HG02938 (cell line): ENCODE results near the gene OS9.

Experiments used
- ATAC-seq: cut with Tn5 transposase; IDR thresholded peaks from one replicate; pipeline ENCODE4 v1.9.1; 2021; ENCODE audit warnings: mild to moderate bottlenecking, moderate library complexity; ENCODE audit not compliant: unreplicated experiment

The OS9 gene

GRCh38 chr12:57735198-57735855 is 41.4 kb downstream of the OS9 start:
- ATAC-seq = no peak

GRCh38 chr12:57735952-57736740 is 42.2 kb downstream of the OS9 start:
- no peak for ATAC-seq

GRCh38 chr12:57736741-57737466 is 43.0 kb downstream of the OS9 start:
- ATAC-seq = no peak

GRCh38 chr12:57737467-57738460 is 43.8 kb downstream of the OS9 start:
- no peak for ATAC-seq

- no peak for ATAC-seq
Measured at GRCh38 chr12:57738661-57739237, 44.8 kb downstream of the OS9 start, which contains the start of gene AGAP2. Gene AGAP2, minus strand, starts transcription at chr12:57738742. Its CDS starts 496 bp downstream, at chr12:57738246.

- no peak for ATAC-seq
Measured at GRCh38 chr12:57739387-57739786, 45.5 kb downstream of the OS9 start.

DNA sequence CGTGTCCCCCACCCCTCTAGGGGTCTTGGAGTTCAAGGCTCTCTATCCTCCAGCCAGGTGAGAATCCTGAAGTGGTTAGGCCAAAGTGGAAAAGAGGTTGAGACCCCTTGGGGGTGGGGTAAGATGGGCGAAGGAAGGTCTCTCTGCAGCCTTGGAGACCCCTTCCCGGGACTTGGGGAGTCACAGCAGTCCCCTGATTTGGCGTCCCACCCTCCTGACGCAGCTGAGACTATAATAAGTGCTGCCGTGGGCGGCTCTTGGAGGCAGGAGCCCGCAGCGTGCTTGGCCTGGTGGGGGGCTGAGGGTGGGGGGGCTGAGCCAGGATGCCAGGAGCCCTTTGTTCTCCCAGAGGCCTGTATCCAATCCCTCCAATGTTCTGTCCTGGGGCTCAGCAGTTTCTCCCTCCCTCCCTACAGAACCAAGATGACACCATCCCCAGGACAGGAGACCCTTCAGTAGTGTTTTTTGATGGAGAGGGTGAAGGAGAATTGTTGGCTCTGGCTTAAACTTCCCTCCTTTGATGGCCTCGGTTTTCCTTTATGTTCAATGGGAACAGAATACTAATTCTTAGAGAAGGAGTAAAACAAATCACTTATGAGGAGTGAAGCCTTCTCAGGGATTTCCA is 46.1 kb downstream of the OS9 start:
- no peak for ATAC-seq

DNA sequence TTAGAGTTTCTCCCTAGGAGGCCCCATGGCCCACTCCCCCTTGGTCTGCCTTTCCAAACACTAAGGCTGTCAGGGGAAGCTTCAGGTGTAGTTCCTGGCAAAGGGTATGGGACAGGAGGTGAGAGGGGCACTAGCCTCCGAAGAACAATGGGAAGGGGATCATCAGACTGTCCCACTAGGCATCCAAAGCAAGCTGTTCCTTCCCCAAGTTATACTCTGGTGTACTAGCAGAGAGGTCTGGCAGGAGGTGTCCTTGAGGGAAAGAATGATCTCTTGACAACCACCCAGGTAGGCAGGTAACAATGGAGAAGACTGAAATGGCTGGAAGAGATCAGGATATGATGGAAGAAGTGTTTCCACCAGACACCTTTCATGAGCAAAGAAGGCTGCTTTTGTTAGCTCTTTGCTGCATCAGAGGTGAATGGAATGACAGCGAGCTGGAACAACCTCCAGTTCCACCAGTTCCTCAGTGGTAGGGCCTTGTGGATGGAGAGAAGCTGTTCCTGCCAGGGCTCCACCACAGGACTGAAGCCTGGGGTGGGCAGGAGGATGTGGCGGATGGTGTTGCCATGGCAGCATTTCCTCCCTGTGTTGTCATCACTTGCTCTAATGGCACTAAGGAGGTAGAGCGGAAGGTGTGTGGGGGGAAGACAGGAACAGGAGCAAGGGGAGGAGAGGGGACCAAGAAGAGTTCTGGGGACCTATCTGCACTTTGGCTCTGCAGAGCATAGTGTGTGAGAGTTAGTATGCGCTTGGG is 46.9 kb downstream of the OS9 start:
- peak; percentile 44 for ATAC-seq

DNA sequence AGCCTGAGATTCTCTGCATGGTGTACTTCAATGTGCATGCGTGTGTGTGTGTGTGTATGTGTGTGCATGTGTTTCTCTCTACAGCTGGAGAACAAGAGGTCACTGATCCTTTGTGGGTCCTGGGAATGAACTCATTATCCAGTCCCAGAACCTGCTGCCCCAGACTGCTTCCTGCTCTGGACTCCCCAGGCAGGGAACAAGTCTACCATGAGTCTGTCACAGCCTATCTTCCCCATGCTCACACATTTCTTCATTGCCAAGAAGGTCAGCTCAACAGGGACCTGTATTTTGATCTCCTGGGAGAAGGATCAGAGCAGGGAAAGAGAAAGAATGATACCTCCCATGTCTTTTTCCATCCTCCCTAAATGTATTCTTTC is 47.5 kb downstream of the OS9 start:
- ATAC-seq = no peak

GRCh38 chr12:57741844-57742738 is 48.2 kb downstream of the OS9 start:
- peak; percentile 44 for ATAC-seq

DNA sequence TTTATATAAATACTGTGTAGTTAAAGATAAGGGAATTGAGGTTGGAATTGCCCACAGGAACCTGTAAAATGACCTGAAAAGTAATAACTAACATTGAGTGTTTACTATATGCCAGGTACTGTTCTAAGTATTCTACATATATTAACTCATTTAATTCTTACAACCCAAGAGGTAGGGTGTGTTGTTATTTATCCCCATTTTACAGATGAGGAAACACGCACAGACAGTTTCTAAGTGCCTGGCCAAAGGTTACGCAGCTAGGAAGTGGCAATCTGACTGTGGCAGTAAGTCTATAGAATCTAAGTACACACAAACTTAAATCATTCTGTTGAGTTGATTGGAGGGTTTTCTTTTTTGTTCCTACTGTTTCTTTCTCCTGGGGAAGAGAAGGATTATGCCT is 49.8 kb downstream of the OS9 start:
- ATAC-seq = no peak

- peak; percentile 42 for ATAC-seq
Measured at GRCh38 chr12:57744194-57744776, 50.4 kb downstream of the OS9 start.

DNA sequence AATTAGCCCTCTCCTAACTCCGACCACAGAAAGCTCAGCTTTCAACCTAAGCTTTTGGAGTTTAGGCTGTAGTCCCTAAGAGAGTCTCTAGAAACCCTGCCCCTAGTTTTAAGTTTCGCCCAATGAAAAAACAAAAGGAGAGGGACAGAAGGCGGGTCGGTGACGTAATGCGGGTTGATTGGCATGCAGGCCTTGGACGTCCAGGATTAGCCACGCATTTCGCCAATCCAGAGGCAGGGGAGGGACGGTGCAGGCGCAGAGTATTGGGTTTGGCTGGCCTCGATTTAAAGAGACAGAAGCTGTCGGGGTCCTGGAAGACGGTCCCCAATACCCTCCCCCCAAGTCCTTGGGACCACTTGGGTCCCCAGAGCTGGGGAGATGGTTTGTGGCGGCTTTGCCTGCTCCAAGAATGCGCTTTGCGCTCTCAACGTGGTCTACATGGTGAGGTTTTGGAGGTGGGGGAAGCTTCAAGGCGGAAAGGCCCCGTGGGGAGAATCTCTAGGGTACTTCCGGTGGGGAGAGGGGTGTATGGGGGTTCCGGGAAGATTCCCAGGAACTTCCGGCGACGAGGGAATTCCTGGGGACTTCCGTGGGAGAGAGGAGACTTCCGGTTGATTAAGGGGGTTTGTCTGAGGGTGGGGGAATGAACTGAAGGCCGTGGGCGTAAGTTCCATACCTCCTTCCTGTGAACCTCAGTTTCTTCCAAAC is 51.0 kb downstream of the OS9 start, which contains the start of gene TSPAN31:
Gene TSPAN31 (plus strand): TSS at position 263 of the 708 bp plus-strand sequence. CDS start 116 bp downstream, at position 379.
- ATAC-seq = peak; percentile 73

GRCh38 chr12:57745485-57745881 is 51.6 kb downstream of the OS9 start:
- no peak for ATAC-seq

DNA sequence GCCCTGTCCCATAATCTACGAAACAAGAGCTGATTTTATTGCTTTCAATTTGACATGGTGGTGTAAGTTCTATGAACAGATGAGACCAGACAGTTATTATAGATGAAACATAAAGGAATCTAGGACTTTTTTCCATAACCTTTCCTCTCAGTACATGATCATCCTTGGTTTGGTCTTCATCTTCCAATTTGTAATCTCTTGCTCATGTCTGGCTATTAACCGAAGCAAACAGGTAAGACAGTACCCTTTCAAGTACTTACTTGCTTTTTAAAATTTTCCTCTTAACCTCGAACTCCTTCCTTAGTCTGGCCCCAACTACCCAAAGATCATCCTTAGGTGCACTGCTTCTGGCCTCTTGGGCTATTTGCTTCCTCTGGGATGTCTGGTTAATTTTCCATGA is 52.1 kb downstream of the OS9 start:
- no peak for ATAC-seq

GRCh38 chr12:57749061-57749460 is 55.1 kb downstream of the OS9 start:
- no peak for ATAC-seq
